GM23338 (cell line): ENCODE measurements around the gene SORCS2. TPM values are rescaled to one million over a fixed set of nuclear protein-coding genes. Genes with fewer than 3 reads are reported as not detected.

Source experiments
- ATAC-seq: fragments of 200-7000 bp; cut with Tn5 transposase; 3 replicates; pipeline ENCODE4 v1.9.1; 2020
- DNase-seq: peaks from one replicate; pipeline ENCODE4 v3.0.0-alpha.2; 2015; ENCODE audit warnings: low spot score
- H2AFZ ChIP-seq: fragments of 200-600 bp; sonication (generic); 2 replicates; pipeline ENCODE4 v1.8.0; 2016; ENCODE audit warnings: antibody characterized with exemption, mild to moderate bottlenecking, moderate library complexity
- H3F3A ChIP-seq: fragments of 200-600 bp; sonication (generic); replicated peaks from 2 replicates; pipeline ENCODE4 v1.8.0; 2017; ENCODE audit warnings: antibody characterized with exemption, mixed run types, low read depth
- H3K27ac ChIP-seq: fragments of 200-600 bp; sonication (generic); 2 replicates; pipeline ENCODE4 v1.6.1; 2016; ENCODE audit warnings: low read depth
- H3K27me3 ChIP-seq: fragments of 200-600 bp; sonication (generic); 2 replicates; pipeline ENCODE4 v1.8.0; 2016; ENCODE audit warnings: mild to moderate bottlenecking, mixed run types, moderate library complexity; ENCODE audit not compliant: insufficient read depth
- H3K36me3 ChIP-seq: fragments of 200-600 bp; sonication (generic); 2 replicates; pipeline ENCODE4 v1.8.0; 2016; ENCODE audit warnings: mild to moderate bottlenecking; ENCODE audit not compliant: insufficient read depth
- H3K4me1 ChIP-seq: fragments of 200-600 bp; sonication (generic); 2 replicates; pipeline ENCODE4 v1.8.0; 2016; ENCODE audit warnings: mild to moderate bottlenecking, moderate library complexity; ENCODE audit not compliant: insufficient read depth
- H3K4me2 ChIP-seq: fragments of 200-600 bp; sonication (generic); 2 replicates; pipeline ENCODE4 v1.7.1; 2017; ENCODE audit warnings: mixed run types
- H3K4me3 ChIP-seq: fragments of 200-600 bp; sonication (generic); 2 replicates; pipeline ENCODE4 v1.6.1; 2016; ENCODE audit warnings: mixed run types
- H3K79me2 ChIP-seq: fragments of 200-600 bp; sonication (generic); replicated peaks from 2 replicates; pipeline ENCODE4 v1.8.0; 2017; ENCODE audit warnings: mild to moderate bottlenecking; ENCODE audit not compliant: insufficient read depth
- H3K9me2 ChIP-seq: fragments of 200-600 bp; sonication (generic); 2 replicates; pipeline ENCODE4 v1.8.0; 2017; ENCODE audit not compliant: insufficient read depth
- H4K20me1 ChIP-seq: fragments of 200-600 bp; sonication (generic); replicated peaks from 2 replicates; pipeline ENCODE4 v1.8.0; 2017; ENCODE audit warnings: mild to moderate bottlenecking; ENCODE audit not compliant: insufficient read depth
- H3K27ac Mint-ChIP-seq: 2 replicates; pipeline ENCODE4 v1.8.0; 2020; ENCODE audit warnings: inconsistent platforms, mild to moderate bottlenecking, moderate library complexity, mixed read lengths
- H3K27me3 Mint-ChIP-seq: 3 replicates; pipeline ENCODE4 v1.8.0; 2022; ENCODE audit warnings: low read depth, mild to moderate bottlenecking, moderate library complexity, mixed read lengths, inconsistent platforms; ENCODE audit not compliant: insufficient read depth, poor library complexity
- H3K36me3 Mint-ChIP-seq: 3 replicates; pipeline ENCODE4 v1.8.0; 2021; ENCODE audit warnings: low read depth, mild to moderate bottlenecking, inconsistent platforms, moderate library complexity, mixed read lengths
- H3K4me1 Mint-ChIP-seq: 3 replicates; pipeline ENCODE4 v1.8.0; 2020; ENCODE audit warnings: mild to moderate bottlenecking, inconsistent platforms, mixed read lengths
- H3K4me3 Mint-ChIP-seq: 3 replicates; pipeline ENCODE4 v1.8.0; 2021; ENCODE audit warnings: moderate library complexity, mild to moderate bottlenecking, inconsistent platforms, mixed read lengths
- H3K9me3 Mint-ChIP-seq: 3 replicates; pipeline ENCODE4 v1.8.0; 2020; ENCODE audit warnings: moderate library complexity, mild to moderate bottlenecking, inconsistent platforms, mixed read lengths
- CREB1 ChIP-seq: fragments of 250-450 bp; sonication (Bioruptor Pico); IDR thresholded peaks from 2 replicates; pipeline ENCODE4 v1.5.0; 2020; ENCODE audit warnings: low read depth, mild to moderate bottlenecking, moderate library complexity
- EZH2 ChIP-seq: fragments of 200-600 bp; sonication (generic); IDR thresholded peaks from one replicate; pipeline ENCODE4 v1.8.0; 2017; ENCODE audit warnings: antibody characterized with exemption, mild to moderate bottlenecking, low read depth; ENCODE audit not compliant: unreplicated experiment
- EZH2phosphoT487 ChIP-seq: fragments of 200-600 bp; sonication (generic); IDR thresholded peaks from one replicate; pipeline ENCODE4 v1.8.1; 2018; ENCODE audit warnings: antibody characterized with exemption; ENCODE audit not compliant: unreplicated experiment
- JUNB ChIP-seq: IDR thresholded peaks from one replicate; pipeline ENCODE4 v1.6.1; 2016; ENCODE audit warnings: antibody characterized with exemption; ENCODE audit not compliant: unreplicated experiment
- NANOG ChIP-seq: IDR thresholded peaks from 2 replicates; pipeline ENCODE4 v1.6.1; 2016; ENCODE audit warnings: antibody characterized with exemption, borderline replicate concordance
- POLR2AphosphoS5 ChIP-seq: IDR thresholded peaks from 2 replicates; pipeline ENCODE4 v1.6.1; 2016; ENCODE audit warnings: antibody characterized with exemption, low read depth
- REST ChIP-seq: IDR thresholded peaks from one replicate; pipeline ENCODE4 v1.6.1; 2018; ENCODE audit warnings: antibody characterized with exemption; ENCODE audit not compliant: unreplicated experiment
- STAT1 ChIP-seq: IDR thresholded peaks from one replicate; pipeline ENCODE4 v1.6.1; 2016; ENCODE audit warnings: antibody characterized with exemption; ENCODE audit not compliant: unreplicated experiment
- ZNF114 ChIP-seq: fragments of 250-450 bp; sonication (Bioruptor Pico); IDR thresholded peaks from 2 replicates; pipeline ENCODE4 v1.5.0; 2020; ENCODE audit warnings: mild to moderate bottlenecking, moderate library complexity
- ZNF331 ChIP-seq: fragments of 250-450 bp; sonication (Bioruptor Pico); IDR thresholded peaks from 2 replicates; pipeline ENCODE4 v1.5.0; 2020; ENCODE audit warnings: low read depth, mild to moderate bottlenecking, moderate library complexity
- polyA plus RNA-seq: library from polyadenylated mRNA; unstranded; fragments of >200 nt; fragmentation: Nextera tagmentation; extraction: Ambion mirVana; gene quantifications from 2 replicates; pipeline ENCODE4 v1.2.1, GENCODE V29; 2016
- total RNA-seq: library from RNA; depleted of rRNA; stranded (reverse); fragments of >200 nt; shearing (Covaris generic); gene quantifications from 2 replicates; pipeline ENCODE4 v1.2.3, GENCODE V29; 2014
- TF ChIP-seq, protein P1 (sequence below), 2 experiments: fragments of 200-600 bp in 1 of 2; sonication (generic) in 1 of 2; conservative IDR thresholded peaks; 2 replicates each; pipeline versions ENCODE4 v1.5.1 to v1.6.1; 2016 to 2017; ENCODE audit warnings: antibody characterized with exemption in 2 of 2, low read depth in 2 of 2, mild to moderate bottlenecking in 2 of 2, moderate library complexity in 1 of 2

The SORCS2 gene
- total and polyA plus RNA-seq, 2 experiments from 2014 or later, result 0.47 to 2.4 TPM

DNA sequence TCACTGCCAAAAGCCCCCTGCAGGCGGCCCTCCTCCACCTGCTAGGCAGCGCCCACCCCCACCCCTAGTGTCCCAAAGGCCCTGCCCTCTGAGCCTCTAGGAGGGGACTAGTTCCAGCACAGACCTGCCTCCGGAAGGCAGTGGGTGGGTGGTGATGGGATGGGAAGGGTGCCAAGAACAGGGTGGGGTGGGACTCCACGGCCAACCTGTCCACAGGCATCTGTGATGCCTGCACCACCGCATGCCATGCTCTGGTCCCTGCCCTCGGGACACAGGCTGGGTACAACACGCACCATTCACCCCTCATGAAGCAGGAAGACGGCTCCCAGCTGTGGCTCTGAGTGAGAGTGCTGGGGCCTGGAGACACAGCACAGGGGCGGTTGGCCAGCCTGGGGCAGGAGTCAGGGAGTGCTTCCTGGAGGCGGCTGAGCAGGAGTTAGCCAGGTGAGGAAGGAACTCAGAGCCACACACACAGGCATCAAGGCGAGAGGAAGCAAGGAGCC lies 485.5 kb downstream of the SORCS2 start:
- ATAC-seq (no peak; the same call in 1 of the 3 replicates), DNase-seq (no peak)
- H3K4me2 ChIP-seq, result no peak overlapping the region
- Mint-ChIP-seq H3K27ac (no peak overlapping the region), H3K9me3 (peaks cover 10% of the 10 kb centered on the region), H3K4me1 (peaks cover 4% of the 10 kb centered on the region), H3K27me3 (peaks cover 4% of the 10 kb centered on the region), H3K4me3 (no peak overlapping the region), H3K36me3 (peaks cover 4% of the 10 kb centered on the region)
- no peak overlapping the region for H3K27ac ChIP-seq
- H4K20me1 ChIP-seq, result no peaks in the 10 kb centered on the region
- H3K4me3 ChIP-seq, result no peak overlapping the region
- no peaks in the 10 kb centered on the region for H3K27me3 ChIP-seq
- no peaks in the 10 kb centered on the region for H3F3A ChIP-seq
- no peaks in the 10 kb centered on the region for H3K4me1 ChIP-seq
- no peaks in the 10 kb centered on the region for H3K79me2 ChIP-seq
- H2AFZ ChIP-seq, result no peak overlapping the region
- no peaks in the 10 kb centered on the region for H3K9me2 ChIP-seq
- TF ChIP-seq ZNF114 (CRISPR knock-in tag) (no peak), NANOG (no peak), ZNF331 (CRISPR knock-in tag) (no peak), CREB1 (CRISPR knock-in tag) (no peak), EZH2 (no peak), POLR2AphosphoS5 (no peak), EZH2phosphoT487 (no peak), STAT1 (no peak)
- no peaks in the 10 kb centered on the region for H3K36me3 ChIP-seq

- Histone ChIP-seq H4K20me1 (no peaks in the 10 kb centered on the region), H3K4me1 (no peaks in the 10 kb centered on the region), H3K4me3 (no peak overlapping the region), H3K27ac (no peak overlapping the region), H3F3A (no peaks in the 10 kb centered on the region), H2AFZ (no peak overlapping the region), H3K9me2 (no peaks in the 10 kb centered on the region), H3K27me3 (no peaks in the 10 kb centered on the region), H3K36me3 (no peaks in the 10 kb centered on the region), H3K79me2 (no peaks in the 10 kb centered on the region), H3K4me2 (no peak overlapping the region)
- Mint-ChIP-seq H3K4me3 (no peak overlapping the region), H3K27ac (no peak overlapping the region), H3K36me3 (peaks cover 10% of the 10 kb centered on the region), H3K27me3 (peaks cover 4% of the 10 kb centered on the region), H3K9me3 (peaks cover 15% of the 10 kb centered on the region), H3K4me1 (peaks cover 4% of the 10 kb centered on the region)
- no peak for ATAC-seq
- TF ChIP-seq ZNF331 (CRISPR knock-in tag) (no peak), EZH2 (no peak), EZH2phosphoT487 (no peak), CREB1 (CRISPR knock-in tag) (no peak), REST (no peak), JUNB (no peak), ZNF114 (CRISPR knock-in tag) (no peak), STAT1 (no peak), NANOG (no peak)
- TF ChIP-seq, protein P1, sequence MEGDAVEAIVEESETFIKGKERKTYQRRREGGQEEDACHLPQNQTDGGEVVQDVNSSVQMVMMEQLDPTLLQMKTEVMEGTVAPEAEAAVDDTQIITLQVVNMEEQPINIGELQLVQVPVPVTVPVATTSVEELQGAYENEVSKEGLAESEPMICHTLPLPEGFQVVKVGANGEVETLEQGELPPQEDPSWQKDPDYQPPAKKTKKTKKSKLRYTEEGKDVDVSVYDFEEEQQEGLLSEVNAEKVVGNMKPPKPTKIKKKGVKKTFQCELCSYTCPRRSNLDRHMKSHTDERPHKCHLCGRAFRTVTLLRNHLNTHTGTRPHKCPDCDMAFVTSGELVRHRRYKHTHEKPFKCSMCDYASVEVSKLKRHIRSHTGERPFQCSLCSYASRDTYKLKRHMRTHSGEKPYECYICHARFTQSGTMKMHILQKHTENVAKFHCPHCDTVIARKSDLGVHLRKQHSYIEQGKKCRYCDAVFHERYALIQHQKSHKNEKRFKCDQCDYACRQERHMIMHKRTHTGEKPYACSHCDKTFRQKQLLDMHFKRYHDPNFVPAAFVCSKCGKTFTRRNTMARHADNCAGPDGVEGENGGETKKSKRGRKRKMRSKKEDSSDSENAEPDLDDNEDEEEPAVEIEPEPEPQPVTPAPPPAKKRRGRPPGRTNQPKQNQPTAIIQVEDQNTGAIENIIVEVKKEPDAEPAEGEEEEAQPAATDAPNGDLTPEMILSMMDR (conservative IDR thresholded peaks at IDR 0.05; ENCODE audit: low read depth in 2 of 2), result no peak
- DNase-seq, result no peak
These were observed 486.0 kb downstream of the SORCS2 start for GRCh38 chr4:7678318-7678852.
